Adipose tissue (tissue), 3 donors: ENCODE measurements around the gene CDK9. TPM values are rescaled to one million over a fixed set of nuclear protein-coding genes. Genes with fewer than 3 reads are reported as not detected.
"Not testable (repeated sequence)": the region's sequence is repeated elsewhere in the genome, so short reads cannot be mapped to it uniquely, and the experiment has no call there.

Source experiments
- H3K27ac ChIP-seq: one replicate; pipeline ENCODE4 v1.5.1; 2013; ENCODE audit warnings: low read depth, low read length
- WGBS, 3 donors: extraction: QIAGEN DNeasy Blood & Tissue Kit; methylation state at CpG; one replicate each; pipeline ENCODE4 v1.1.7; 2013; 5-methylcytosine and 5-hydroxymethylcytosine counted together
- polyA plus RNA-seq, 3 donors: library from polyadenylated mRNA; stranded (reverse); fragments of 200-250 nt; gene quantifications; one replicate each; pipeline ENCODE4 v1.2.3, GENCODE V29; 2013
- donor health status: healthy with polysubstance abuse.
- donor health status: Bipolar disorder and iron deficiency.
- donor health status: healthy.

CDK9 gene
- polyA plus RNA-seq, 3 donors, result 34.3 to 68.4 (median 52.1) TPM

GRCh38 chr9:127756776-127757175, 29.1 kb upstream of the CDK9 start:
- H3K27ac ChIP-seq, result not testable (repeated sequence)
- WGBS, 3 donors, result 71 to 88% (median 87%) methylated on average over 11 of the region's 11 CpGs

GRCh38 chr9:127758843-127759242, 27.0 kb upstream of the CDK9 start:
- H3K27ac ChIP-seq, result no peak overlapping the region
- WGBS, 3 donors, result 83 to 89% (median 85%) methylated on average over 5 of the region's 5 CpGs

GRCh38 chr9:127761061-127761460, 24.8 kb upstream of the CDK9 start:
- no peak overlapping the region for H3K27ac ChIP-seq
- 77 to 85% (median 77%) methylated on average over 5 of the region's 5 CpGs for WGBS, 3 donors

- H3K27ac ChIP-seq, result no peak overlapping the region
- WGBS, 3 donors, result 49 to 72% (median 65%) methylated on average over 5 of the region's 5 CpGs
Measured at GRCh38 chr9:127761491-127761956, 24.3 kb upstream of the CDK9 start.

- WGBS, 3 donors, result 23 to 47% (median 26%) methylated on average over 16 of the region's 16 CpGs
- no peak overlapping the region for H3K27ac ChIP-seq
Measured at GRCh38 chr9:127762111-127762676, 23.6 kb upstream of the CDK9 start.

- no peak overlapping the region for H3K27ac ChIP-seq
- WGBS, 3 donors, result 40 to 57% (median 48%) methylated on average over 7 of the region's 7 CpGs
Measured at GRCh38 chr9:127763918-127764384, 21.9 kb upstream of the CDK9 start.

- WGBS, 3 donors, result 71 to 94% (median 73%) methylated on average over 1 of the region's 1 CpG
- H3K27ac ChIP-seq, result no peak overlapping the region
Measured at GRCh38 chr9:127765418-127765817, 20.4 kb upstream of the CDK9 start.

GRCh38 chr9:127767410-127767809, 18.4 kb upstream of the CDK9 start:
- 44 to 75% (median 52%) methylated on average over 3 of the region's 3 CpGs for WGBS, 3 donors

GRCh38 chr9:127767909-127768331, 17.9 kb upstream of the CDK9 start:
- 40 to 46% (median 45%) methylated on average over 13 of the region's 13 CpGs for WGBS, 3 donors
- H3K27ac ChIP-seq, result peak overlapping the region; percentile 35

More at GRCh38 chr9:127767410-127767809, 18.4 kb upstream of the CDK9 start:
- no peak overlapping the region for H3K27ac ChIP-seq

- WGBS, 3 donors, result 46 to 75% (median 50%) methylated on average over 7 to 8 of the region's 8 CpGs
- H3K27ac ChIP-seq, result no peak overlapping the region
Measured at GRCh38 chr9:127768698-127769097, 17.1 kb upstream of the CDK9 start.

GRCh38 chr9:127769101-127769500, 16.7 kb upstream of the CDK9 start:
- 65 to 84% (median 84%) methylated on average over 5 of the region's 5 CpGs for WGBS, 3 donors
- H3K27ac ChIP-seq, result no peak overlapping the region

- H3K27ac ChIP-seq, result peak overlapping the region; percentile 3
- WGBS, 3 donors, result 37 to 71% (median 44%) methylated on average over 4 of the region's 4 CpGs
Measured at GRCh38 chr9:127769929-127770582, 15.8 kb upstream of the CDK9 start.

- H3K27ac ChIP-seq, result no peak overlapping the region
- WGBS, 3 donors, result 28 to 44% (median 32%) methylated on average over 3 of the region's 3 CpGs
Measured at GRCh38 chr9:127770583-127770904, 15.3 kb upstream of the CDK9 start.

- no peak overlapping the region for H3K27ac ChIP-seq
- 2% methylated on average over 24 to 43 of the region's 43 CpGs for WGBS, 3 donors
Measured at GRCh38 chr9:127770905-127771569, 14.8 kb upstream of the CDK9 start.

GRCh38 chr9:127771570-127772189, 14.2 kb upstream of the CDK9 start:
- H3K27ac ChIP-seq, result no peak overlapping the region
- 5 to 9% (median 8%) methylated on average over 19 of the region's 19 CpGs for WGBS, 3 donors

GRCh38 chr9:127772603-127773002, 13.2 kb upstream of the CDK9 start:
- 95 to 97% (median 96%) methylated on average over 5 of the region's 5 CpGs for WGBS, 3 donors
- H3K27ac ChIP-seq, result no peak overlapping the region

- 87 to 92% (median 88%) methylated on average over 3 of the region's 3 CpGs for WGBS, 3 donors
- H3K27ac ChIP-seq, result no peak overlapping the region
Measured at GRCh38 chr9:127773272-127773671, 12.6 kb upstream of the CDK9 start.

GRCh38 chr9:127773981-127774380, 11.9 kb upstream of the CDK9 start:
- no peak overlapping the region for H3K27ac ChIP-seq
- 86 to 94% (median 94%) methylated on average over 10 of the region's 10 CpGs for WGBS, 3 donors
